ENCODE results near the gene TMEM208.

TMEM208 gene

DNA sequence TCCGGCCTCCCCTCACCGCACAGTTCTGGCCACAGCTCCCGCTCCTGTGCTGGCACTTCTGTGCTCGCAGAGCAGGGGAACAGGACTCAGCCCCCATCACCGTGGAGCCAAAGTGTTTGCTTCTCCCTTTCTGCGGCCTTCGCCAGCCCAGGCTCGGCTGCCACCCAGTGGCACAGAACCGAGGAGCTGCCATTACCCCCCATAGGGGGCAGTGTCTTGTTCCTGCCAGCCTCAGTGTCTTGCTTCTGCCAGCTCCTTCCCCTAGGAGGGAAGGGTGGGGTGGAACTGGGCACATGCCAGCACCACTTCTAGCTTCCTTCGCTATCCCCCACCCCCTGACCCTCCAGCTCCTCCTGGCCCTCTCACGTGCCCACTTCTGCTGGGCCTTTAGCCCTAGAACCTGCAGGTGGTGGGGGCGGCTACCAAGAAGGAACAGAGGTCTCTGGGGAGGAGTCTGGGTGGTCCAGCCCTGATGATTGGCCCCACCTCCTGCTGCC is 28.6 kb upstream of the TMEM208 start:
- peaks cover 41% of the 10 kb centered on the region for H3K36me3 Mint-ChIP-seq (ENCODE audit: low read depth)
- H3K9me3 Mint-ChIP-seq: no peaks in the 10 kb centered on the region
- H3K27ac Mint-ChIP-seq: no peak overlapping the region
- H3K27me3 Mint-ChIP-seq: no peaks in the 10 kb centered on the region
- ATAC-seq (peak; percentile 54), DNase-seq (no peak)
- no peak overlapping the region for H3K4me3 Mint-ChIP-seq
- peaks cover 22% of the 10 kb centered on the region for H3K4me1 Mint-ChIP-seq

DNA sequence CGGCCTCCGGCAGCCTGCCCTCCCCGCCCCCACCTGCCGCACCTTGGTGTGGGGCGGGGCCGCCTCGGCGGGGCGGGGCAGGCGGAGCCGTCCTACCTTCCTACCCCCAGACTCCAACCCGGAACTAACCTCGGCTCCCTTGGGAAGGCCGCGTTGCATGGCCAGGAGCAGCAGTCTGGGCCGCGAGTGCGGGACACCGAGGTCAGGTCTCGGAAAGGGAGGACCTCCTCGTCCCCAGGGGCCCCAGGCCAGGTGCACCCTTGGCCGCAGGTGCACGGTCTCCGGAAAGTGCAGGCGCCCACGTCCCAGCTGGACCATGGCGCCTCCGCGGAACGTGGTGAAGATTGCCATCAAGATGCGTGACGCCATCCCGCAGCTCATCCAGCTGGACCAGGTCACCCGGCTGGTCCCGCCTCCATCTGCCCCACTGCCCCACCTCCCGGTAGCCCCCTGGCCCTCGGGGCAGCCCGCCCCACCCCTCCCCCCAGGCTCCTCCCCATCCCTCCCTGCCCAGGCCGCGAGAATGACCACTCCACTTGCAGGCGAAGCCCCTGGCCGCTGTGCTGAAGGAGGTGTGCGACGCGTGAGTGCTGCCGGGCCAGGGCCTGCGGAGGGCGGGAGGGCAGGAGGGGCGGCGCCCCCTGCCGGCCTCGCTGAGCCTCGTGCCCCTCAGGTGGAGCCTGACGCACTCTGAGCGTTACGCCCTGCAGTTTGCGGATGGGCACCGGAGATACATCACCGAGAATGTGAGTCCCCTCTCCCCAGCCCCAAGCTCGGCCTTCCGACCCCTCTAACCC is 27.7 kb upstream of the TMEM208 start, which contains the start of gene ELMO3:
ELMO3 (plus strand) TSS at position 121 of the 797 bp plus-strand sequence; CDS start at position 317, 196 bp downstream.
- peaks cover 36% of the 10 kb centered on the region for H3K36me3 Mint-ChIP-seq (ENCODE audit: low read depth)
- H3K4me1 Mint-ChIP-seq: peaks cover 13% of the 10 kb centered on the region
- DNase-seq: no peak
- H3K4me3 Mint-ChIP-seq: no peak within 1 kb of the TSS
- no peak for ATAC-seq
- H3K27ac Mint-ChIP-seq: no peak within 1 kb of the TSS
- H3K9me3 Mint-ChIP-seq: no peaks in the 10 kb centered on the region
- H3K27me3 Mint-ChIP-seq: no peaks in the 10 kb centered on the region

GRCh38 chr16:67199808-67200198 is 27.1 kb upstream of the TMEM208 start:
- Mint-ChIP-seq H3K27ac (no peak overlapping the region), H3K4me1 (peaks cover 12% of the 10 kb centered on the region), H3K36me3 (ENCODE audit: low read depth) (peaks cover 31% of the 10 kb centered on the region), H3K4me3 (no peak overlapping the region), H3K9me3 (no peaks in the 10 kb centered on the region), H3K27me3 (no peaks in the 10 kb centered on the region)
- DNase-seq (no peak), ATAC-seq (no peak)

DNA sequence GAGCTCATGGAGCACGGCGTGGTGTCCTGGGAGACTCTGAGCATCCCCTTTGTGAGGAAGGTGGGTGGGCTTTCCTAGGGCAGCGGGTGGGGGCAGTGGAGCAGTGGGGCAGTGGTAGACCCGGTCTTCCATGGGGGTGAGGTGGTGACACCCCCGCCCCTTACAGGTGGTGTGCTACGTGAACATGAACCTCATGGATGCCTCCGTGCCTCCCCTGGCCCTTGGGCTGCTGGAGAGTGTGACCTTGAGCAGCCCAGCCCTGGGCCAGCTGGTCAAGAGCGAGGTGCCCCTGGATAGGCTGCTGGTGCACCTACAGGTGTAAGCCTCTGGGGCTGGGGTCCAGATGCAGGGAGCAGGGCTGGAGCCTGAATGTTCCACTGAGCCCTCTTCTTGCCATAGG is 26.4 kb upstream of the TMEM208 start:
- ATAC-seq: no peak
- peaks cover 26% of the 10 kb centered on the region for H3K36me3 Mint-ChIP-seq (ENCODE audit: low read depth)
- H3K4me3 Mint-ChIP-seq: no peak overlapping the region

DNA sequence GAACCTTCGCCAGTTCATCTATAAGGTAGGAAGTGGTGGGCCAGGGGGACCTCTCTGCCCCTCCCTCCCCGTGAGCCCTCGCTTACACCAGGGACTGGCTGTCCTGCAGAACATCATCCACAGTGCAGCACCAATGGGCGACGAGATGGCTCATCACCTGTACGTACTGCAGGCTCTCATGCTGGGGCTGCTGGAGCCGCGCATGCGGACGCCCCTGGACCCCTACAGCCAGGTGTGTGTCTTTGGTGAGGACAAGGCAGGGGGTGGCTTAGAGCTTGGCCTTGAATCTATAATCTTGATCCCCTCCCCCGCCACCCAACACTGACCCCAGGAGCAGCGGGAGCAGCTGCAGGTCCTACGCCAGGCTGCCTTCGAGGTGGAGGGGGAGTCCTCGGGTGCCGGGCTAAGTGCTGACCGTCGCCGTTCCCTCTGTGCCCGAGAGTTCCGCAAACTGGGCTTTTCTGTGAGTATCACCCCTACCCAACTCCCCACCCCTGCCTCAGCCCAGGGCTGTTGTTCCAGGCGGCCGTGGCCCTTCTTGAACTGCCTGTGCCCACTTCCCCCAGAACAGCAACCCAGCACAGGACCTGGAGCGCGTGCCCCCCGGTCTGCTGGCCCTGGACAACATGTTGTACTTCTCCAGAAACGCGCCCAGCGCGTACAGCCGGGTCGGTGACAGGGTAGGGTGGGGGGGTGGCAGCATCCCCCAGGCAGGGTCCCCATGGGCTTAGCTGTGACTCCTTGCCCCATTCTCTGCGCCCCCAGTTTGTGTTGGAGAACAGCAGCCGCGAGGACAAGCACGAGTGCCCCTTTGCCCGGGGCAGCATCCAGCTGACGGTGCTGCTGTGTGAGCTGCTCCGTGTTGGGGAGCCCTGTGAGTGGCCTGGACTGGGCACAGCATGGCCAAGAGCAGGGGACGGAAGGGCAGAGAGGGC is 25.3 kb upstream of the TMEM208 start:
- peaks cover 2% of the 10 kb centered on the region for H3K4me1 Mint-ChIP-seq
- no peak overlapping the region for H3K4me3 Mint-ChIP-seq
- H3K36me3 Mint-ChIP-seq (ENCODE audit: low read depth): peaks cover 19% of the 10 kb centered on the region
- DNase-seq (no peak), ATAC-seq (no peak)
- no peak overlapping the region for H3K27ac Mint-ChIP-seq
- no peaks in the 10 kb centered on the region for H3K9me3 Mint-ChIP-seq
- H3K27me3 Mint-ChIP-seq: no peaks in the 10 kb centered on the region

More for the DNA sequence above, 26.4 kb upstream of the TMEM208 start:
- no peak for DNase-seq
- Mint-ChIP-seq H3K27me3 (no peaks in the 10 kb centered on the region), H3K9me3 (no peaks in the 10 kb centered on the region), H3K27ac (no peak overlapping the region), H3K4me1 (peaks cover 9% of the 10 kb centered on the region)

GRCh38 chr16:67202426-67202825 is 24.5 kb upstream of the TMEM208 start:
- no peak overlapping the region for H3K27ac Mint-ChIP-seq
- H3K4me3 Mint-ChIP-seq: no peak overlapping the region
- DNase-seq: no peak
- H3K4me1 Mint-ChIP-seq: no peaks in the 10 kb centered on the region
- no peaks in the 10 kb centered on the region for H3K9me3 Mint-ChIP-seq
- ATAC-seq: no peak
- no peaks in the 10 kb centered on the region for H3K27me3 Mint-ChIP-seq
- peaks cover 15% of the 10 kb centered on the region for H3K36me3 Mint-ChIP-seq (ENCODE audit: low read depth)

- H3K27me3 Mint-ChIP-seq: no peaks in the 10 kb centered on the region
- H3K4me1 Mint-ChIP-seq: no peaks in the 10 kb centered on the region
- ATAC-seq: no peak
- no peak overlapping the region for H3K4me3 Mint-ChIP-seq
- H3K9me3 Mint-ChIP-seq: no peaks in the 10 kb centered on the region
- H3K36me3 Mint-ChIP-seq (ENCODE audit: low read depth): peaks cover 14% of the 10 kb centered on the region
- H3K27ac Mint-ChIP-seq: no peak overlapping the region
- no peak for DNase-seq
Measured at GRCh38 chr16:67202956-67203493, 23.9 kb upstream of the TMEM208 start.

DNA sequence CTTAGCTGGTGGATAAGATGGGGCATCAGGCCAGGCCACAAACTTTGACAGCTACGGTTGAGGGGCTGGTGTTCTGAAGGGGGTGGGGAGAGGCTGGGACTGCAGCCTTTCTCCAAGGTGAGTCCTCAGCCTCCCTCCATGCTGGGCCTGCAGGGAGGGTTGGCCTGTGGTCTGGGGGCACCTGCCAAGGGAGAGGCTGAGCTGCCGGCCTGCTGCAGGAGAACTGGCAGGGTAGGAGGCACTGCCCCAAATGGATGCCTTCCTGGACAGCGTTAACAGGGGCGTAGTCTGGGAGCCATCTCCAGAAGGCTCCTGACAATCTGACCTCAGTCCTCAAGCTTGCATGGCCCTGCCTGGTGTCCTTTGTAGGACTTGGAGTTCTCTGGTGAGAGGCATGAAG is 22.9 kb upstream of the TMEM208 start:
- Mint-ChIP-seq H3K4me1 (no peaks in the 10 kb centered on the region), H3K36me3 (ENCODE audit: low read depth) (peaks cover 8% of the 10 kb centered on the region), H3K4me3 (no peak overlapping the region), H3K9me3 (no peaks in the 10 kb centered on the region), H3K27me3 (no peaks in the 10 kb centered on the region), H3K27ac (no peak overlapping the region)
- ATAC-seq (no peak), DNase-seq (no peak)

GRCh38 chr16:67206129-67206837 is 20.6 kb upstream of the TMEM208 start:
- H3K27me3 Mint-ChIP-seq: no peaks in the 10 kb centered on the region
- H3K27ac Mint-ChIP-seq: peak overlapping the region; percentile 52
- H3K36me3 Mint-ChIP-seq (ENCODE audit: low read depth): peaks cover 5% of the 10 kb centered on the region
- ATAC-seq: no peak
- no peak for DNase-seq
- H3K4me1 Mint-ChIP-seq: no peaks in the 10 kb centered on the region
- no peaks in the 10 kb centered on the region for H3K9me3 Mint-ChIP-seq
- no peak overlapping the region for H3K4me3 Mint-ChIP-seq

DNA sequence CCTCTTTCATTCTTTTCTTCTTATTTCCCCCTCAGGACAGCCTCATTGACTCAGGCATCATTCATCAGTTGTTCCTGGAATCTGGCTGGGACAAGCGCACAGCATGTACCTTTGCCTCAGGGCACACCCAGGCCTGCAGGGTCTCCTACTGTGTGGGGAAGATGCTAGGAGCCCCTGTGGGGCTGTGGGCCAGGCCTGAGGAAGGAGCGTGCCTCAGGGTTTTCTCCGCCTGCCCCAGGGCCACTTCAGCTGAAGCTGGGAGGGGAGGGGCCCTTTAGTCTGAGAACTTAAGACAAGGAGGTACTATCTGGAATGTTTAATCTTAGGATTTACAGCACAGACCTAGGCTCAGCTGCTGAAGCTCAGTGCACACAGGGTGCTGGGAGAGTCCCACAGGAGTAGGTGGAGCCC is 20.1 kb upstream of the TMEM208 start:
- Mint-ChIP-seq H3K9me3 (no peaks in the 10 kb centered on the region), H3K27ac (no peak overlapping the region), H3K36me3 (ENCODE audit: low read depth) (peaks cover 5% of the 10 kb centered on the region), H3K27me3 (no peaks in the 10 kb centered on the region), H3K4me3 (no peak overlapping the region), H3K4me1 (no peaks in the 10 kb centered on the region)
- no peak for ATAC-seq
- no peak for DNase-seq

DNA sequence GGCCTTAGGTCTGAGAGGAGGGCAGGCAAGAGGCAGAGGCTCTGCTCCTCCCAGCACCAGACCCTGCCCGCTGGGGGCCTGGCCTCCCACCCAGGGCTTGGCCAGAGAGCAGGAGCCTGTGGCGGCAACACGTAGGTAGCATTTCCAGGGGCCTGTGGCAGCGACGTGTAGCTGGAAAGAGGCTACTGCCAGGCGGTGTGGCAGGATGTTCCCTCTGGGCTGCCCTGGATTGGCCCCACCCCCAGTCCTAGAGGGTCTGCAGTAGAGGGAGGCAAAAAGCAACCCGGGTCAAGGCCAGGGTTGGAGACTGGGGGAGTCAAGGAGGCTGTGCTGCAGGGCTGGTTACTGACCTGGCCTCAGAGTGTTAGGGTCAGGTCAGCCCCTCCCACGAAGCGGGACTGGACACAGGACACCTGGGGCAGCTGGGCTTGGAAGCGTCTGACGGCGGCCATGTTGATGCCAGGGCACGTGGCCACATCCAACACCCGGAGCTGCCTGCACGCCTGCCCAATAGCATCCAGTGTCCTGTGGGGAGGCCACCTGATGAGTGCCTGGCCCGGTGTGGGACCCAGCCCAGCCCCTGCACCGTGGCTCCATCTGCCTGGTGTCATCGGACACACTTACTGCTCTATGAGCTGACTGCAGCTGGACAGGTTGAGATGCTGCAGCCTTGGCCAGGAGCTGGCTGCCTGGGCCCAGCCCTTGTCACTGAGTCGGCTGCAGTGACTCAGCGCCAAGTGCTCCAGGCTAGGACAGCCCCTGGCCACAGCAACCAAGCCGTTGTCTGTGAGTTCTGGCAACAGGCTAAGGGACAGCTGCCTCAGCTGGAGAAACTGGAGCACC is 19.5 kb upstream of the TMEM208 start:
- Mint-ChIP-seq H3K36me3 (ENCODE audit: low read depth) (peaks cover 5% of the 10 kb centered on the region), H3K9me3 (no peaks in the 10 kb centered on the region), H3K27me3 (no peaks in the 10 kb centered on the region), H3K27ac (no peak overlapping the region), H3K4me3 (no peak overlapping the region), H3K4me1 (no peaks in the 10 kb centered on the region)
- DNase-seq (no peak), ATAC-seq (no peak)

- Mint-ChIP-seq H3K27me3 (no peaks in the 10 kb centered on the region), H3K27ac (peak overlapping the region; percentile 9), H3K36me3 (ENCODE audit: low read depth) (peaks cover 5% of the 10 kb centered on the region), H3K9me3 (no peaks in the 10 kb centered on the region), H3K4me1 (no peaks in the 10 kb centered on the region), H3K4me3 (no peak overlapping the region)
- DNase-seq (no peak), ATAC-seq (peak; percentile 2)
Measured at GRCh38 chr16:67208154-67208896, 18.6 kb upstream of the TMEM208 start.

GRCh38 chr16:67209565-67209964 is 17.4 kb upstream of the TMEM208 start:
- no peak for DNase-seq
- peaks cover 5% of the 10 kb centered on the region for H3K36me3 Mint-ChIP-seq (ENCODE audit: low read depth)
- no peak overlapping the region for H3K4me3 Mint-ChIP-seq
- no peaks in the 10 kb centered on the region for H3K27me3 Mint-ChIP-seq
- no peaks in the 10 kb centered on the region for H3K4me1 Mint-ChIP-seq
- no peaks in the 10 kb centered on the region for H3K9me3 Mint-ChIP-seq
- H3K27ac Mint-ChIP-seq: no peak overlapping the region
- ATAC-seq: no peak
